Bronchial epithelial cell (primary cell): Measurements from ENCODE around the gene EIPR1. TPM values are rescaled to one million over a fixed set of nuclear protein-coding genes. Genes with fewer than 3 reads are reported as not detected.

Experiments
- DNase-seq: peaks from one replicate; pipeline ENCODE4 v3.0.0-alpha.2; 2010; ENCODE audit warnings: low read depth
- FAIRE-seq: peaks from 2 replicates; lab custom pipeline; 2011; peaks lifted over from hg19 to GRCh38; lab: Jason Lieb, UNC
- H3K27me3 ChIP-seq: 2 replicates; pipeline ENCODE4 v1.5.1; 2011; ENCODE audit warnings: low read length; ENCODE audit not compliant: control insufficient read depth, insufficient read depth
- H3K36me3 ChIP-seq: 2 replicates; pipeline ENCODE4 v1.5.1; 2011; ENCODE audit warnings: low read length; ENCODE audit not compliant: control insufficient read depth, insufficient read depth
- H3K4me3 ChIP-seq: 2 replicates; pipeline ENCODE4 v1.5.1; 2011; ENCODE audit warnings: mild to moderate bottlenecking, low read depth, low read length, control low read depth
- CTCF ChIP-seq: IDR thresholded peaks from 2 replicates; pipeline ENCODE4 v1.5.1; 2011; ENCODE audit warnings: mild to moderate bottlenecking, moderate library complexity, low read length, control low read depth, inconsistent platforms; ENCODE audit not compliant: insufficient read depth, severe bottlenecking
- total RNA-seq: library from RNA; depleted of rRNA; stranded (reverse); fragments of >200 nt; gene quantifications from 2 replicates; pipeline ENCODE4 v1.2.1, GENCODE V29; 2014

EIPR1 gene
- total RNA-seq = 41.2 and 44.5 TPM in 2 replicates

DNA sequence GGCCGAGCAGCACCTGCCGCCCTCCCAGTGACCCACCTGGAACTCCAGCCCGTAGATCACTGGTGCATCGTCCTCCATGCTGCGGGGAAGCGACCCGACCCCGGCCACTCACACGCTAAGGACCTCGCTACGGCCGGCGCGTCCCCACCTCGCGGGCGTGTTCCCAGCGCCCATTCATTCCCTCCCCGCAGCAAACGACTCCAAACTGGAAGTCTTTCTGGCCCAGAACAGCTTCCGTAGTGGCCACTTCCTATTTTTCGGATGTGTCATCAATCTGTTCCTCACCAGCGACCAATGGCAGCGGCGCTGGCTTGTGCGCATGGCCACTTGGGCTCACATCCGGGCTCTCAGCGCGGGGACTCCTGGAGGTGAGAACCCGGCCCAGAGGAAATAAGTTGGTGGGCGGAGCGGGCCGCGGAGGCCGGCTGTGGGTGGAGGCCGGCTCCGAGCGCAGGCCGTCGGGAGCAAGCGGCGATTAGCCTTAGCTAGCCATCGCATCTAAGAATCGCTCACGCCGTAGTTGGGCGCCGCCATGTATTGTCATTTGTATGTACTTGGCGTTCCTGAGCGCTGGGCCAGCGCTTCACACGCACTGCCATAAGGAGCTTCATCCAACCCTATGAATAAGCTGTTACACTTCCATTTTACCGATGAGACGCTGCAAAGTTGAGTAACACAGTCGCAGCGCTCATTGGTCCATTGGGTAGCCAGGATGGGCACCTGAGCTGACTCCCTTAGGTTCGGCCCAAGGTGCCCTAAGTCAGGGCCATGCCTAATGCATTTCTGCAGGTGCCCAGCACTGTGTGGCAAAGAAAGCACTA, at the start of gene EIPR1:
Gene EIPR1, minus strand, starts transcription at position 207 of the 821 bp plus-strand sequence. Its CDS starts 129 bp downstream, at position 78.
- FAIRE-seq = no peak
- H3K4me3 ChIP-seq = peak within 1 kb of the TSS; percentile 100
- no peak for TF ChIP-seq CTCF

DNA sequence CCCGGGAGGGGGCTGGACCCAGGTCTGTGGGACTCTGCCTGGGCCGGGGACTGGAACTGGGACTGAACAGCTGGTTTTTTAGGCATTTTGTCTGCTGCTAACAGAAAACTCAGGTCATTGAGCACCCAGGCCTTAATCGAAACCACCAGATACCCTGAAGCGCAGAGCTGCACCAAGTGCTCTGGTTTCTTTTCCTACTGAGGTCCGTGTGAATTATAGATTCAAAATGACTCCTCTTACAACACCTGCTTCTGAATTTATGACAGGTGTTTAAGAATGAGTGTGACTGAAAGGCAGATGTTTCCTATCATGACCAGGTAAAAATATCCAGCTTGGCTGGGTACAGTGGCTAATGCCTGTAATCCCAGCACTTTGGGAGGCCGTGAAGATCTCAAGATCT, 49.7 kb upstream of the EIPR1 start:
- no peak for TF ChIP-seq CTCF
- no peak for FAIRE-seq
- Histone ChIP-seq H3K4me3 (no peak overlapping the region), H3K36me3 (peaks cover 34% of the 10 kb centered on the region), H3K27me3 (no peaks in the 10 kb centered on the region)
- DNase-seq = no peak

More for the DNA sequence above, at the start of gene EIPR1:
- DNase-seq = peak; percentile 94
- Histone ChIP-seq H3K36me3 (peaks cover 2% of the 10 kb centered on the region), H3K27me3 (no peaks in the 10 kb centered on the region)

DNA sequence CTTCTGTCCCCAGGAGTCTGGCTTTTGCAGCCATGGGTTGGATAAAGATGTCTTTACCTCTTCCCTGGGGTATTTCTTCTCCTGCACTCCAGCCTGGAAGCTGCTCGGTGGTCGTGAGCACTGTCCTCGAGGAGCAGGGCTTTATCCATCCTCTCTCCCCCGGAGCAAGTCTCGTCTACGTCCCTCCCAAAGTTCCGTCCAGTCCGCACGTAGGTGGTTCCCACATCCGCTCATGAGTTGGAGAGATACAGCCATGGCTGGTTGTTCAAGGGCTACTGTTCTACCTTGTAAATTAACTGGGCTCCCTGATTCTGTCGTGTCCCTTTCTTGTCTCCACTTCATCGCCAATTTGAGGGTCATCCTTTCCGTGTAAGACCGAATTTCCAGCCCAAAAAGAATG, 49.0 kb upstream of the EIPR1 start:
- Histone ChIP-seq H3K36me3 (peaks cover 38% of the 10 kb centered on the region), H3K4me3 (no peak overlapping the region), H3K27me3 (no peaks in the 10 kb centered on the region)
- DNase-seq (no peak), FAIRE-seq (no peak)
- TF ChIP-seq CTCF = no peak

DNA sequence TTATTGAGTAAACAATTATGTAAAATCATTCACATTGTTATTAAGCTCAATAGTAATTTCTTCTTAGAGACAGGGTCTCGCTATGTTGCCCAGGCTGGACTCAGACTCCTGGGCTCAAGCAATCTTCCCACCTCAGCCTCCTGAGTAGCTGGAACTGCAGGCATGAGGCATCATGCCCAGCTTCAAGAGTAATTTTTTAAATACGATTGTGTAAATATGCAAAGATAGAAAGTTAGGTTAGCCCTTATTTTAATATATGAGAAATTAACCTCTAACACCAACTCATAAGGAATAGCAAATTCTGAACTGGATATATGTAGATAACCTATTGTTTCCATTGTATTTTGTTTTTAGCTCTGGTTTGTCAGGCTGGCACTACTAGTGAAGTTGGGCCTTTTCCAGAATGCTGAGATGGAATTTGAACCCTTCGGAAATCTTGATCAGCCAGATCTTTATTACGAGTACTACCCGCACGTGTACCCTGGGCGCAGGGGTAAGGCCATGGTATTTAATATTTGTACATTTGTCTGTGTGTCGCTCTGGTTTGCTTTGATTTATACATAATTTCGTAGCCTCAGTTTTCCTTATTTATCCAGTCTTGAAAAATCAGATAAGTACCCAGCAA, 46.7 kb upstream of the EIPR1 start:
- no peak for TF ChIP-seq CTCF
- DNase-seq = no peak
- Histone ChIP-seq H3K27me3 (no peaks in the 10 kb centered on the region), H3K36me3 (peaks cover 41% of the 10 kb centered on the region), H3K4me3 (no peak overlapping the region)
- FAIRE-seq = no peak

- Histone ChIP-seq H3K36me3 (peaks cover 39% of the 10 kb centered on the region), H3K4me3 (no peak overlapping the region), H3K27me3 (no peaks in the 10 kb centered on the region)
- DNase-seq (peak; percentile 43), FAIRE-seq (no peak)
- TF ChIP-seq CTCF = peak; percentile 88
These were observed 46.0 kb upstream of the EIPR1 start for GRCh38 chr2:3423492-3424170.
